IPS-NIHi7 (cell line): ENCODE measurements around the gene ALPG.
A peak's percentile ranks its signal among the peaks of the same experiment; 100 is the strongest.
"Not testable (repeated sequence)": the region's sequence is repeated elsewhere in the genome, so short reads cannot be mapped to it uniquely, and the experiment has no call there.

Source experiments
- DNase-seq: peaks from one replicate; pipeline ENCODE4 v3.0.0; 2012; ENCODE audit warnings: mixed read lengths; ENCODE audit errors: extremely low spot score

The ALPG gene

DNA sequence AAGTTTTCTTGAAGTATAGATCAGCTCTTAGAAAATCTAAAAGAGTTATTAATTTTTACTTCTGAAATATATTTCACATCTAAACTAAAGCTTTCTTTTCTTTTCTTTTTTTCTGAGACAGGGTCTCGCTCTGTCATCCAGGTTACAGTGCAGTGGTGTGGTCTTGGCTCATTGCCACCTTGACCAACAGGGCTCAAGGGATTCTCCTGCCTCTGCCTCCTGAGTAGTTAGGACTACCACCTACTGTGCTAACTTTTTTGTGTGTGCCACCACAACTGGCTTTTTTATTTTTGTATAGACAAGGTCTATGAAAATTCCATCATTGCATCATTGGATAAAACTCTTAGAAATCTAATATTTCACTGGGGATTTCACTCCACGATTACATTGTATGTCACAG lies 10.0 kb upstream of the ALPG start:
- DNase-seq = no peak

DNA sequence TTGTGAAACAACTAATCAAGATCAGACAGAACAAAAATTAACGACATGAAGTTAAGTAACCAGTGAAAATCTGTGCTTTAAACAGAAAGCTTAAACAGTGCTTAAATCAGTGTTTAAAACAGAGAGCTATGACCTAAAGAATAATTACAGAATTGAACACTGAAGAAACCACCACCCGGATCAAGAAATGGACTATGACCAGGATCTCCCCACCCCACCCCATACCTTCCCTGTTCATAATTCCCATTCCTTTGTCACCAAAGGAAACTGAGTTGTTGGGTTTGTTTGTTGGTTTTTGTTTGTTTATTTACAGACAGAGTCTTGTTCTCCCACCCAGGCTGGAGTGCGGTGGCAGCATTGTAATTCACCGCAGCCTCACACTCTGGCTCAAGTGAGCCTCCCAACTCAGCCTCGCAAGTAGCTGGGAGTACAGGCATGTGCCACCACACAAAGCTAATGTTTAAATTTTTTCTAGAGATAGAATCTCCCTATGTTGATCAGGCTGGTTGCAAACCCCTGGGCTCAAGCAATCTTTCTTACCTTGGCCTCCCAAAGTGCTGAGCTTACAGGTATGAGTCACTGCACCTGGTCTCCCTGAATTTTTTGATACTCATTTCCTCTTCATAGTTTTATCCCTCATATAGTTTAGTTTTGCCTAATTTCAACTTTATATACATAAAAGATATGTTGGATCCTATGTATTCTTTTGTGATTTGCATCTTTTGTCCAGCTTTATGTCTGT lies 8.2 kb upstream of the ALPG start:
- DNase-seq = no peak

DNA sequence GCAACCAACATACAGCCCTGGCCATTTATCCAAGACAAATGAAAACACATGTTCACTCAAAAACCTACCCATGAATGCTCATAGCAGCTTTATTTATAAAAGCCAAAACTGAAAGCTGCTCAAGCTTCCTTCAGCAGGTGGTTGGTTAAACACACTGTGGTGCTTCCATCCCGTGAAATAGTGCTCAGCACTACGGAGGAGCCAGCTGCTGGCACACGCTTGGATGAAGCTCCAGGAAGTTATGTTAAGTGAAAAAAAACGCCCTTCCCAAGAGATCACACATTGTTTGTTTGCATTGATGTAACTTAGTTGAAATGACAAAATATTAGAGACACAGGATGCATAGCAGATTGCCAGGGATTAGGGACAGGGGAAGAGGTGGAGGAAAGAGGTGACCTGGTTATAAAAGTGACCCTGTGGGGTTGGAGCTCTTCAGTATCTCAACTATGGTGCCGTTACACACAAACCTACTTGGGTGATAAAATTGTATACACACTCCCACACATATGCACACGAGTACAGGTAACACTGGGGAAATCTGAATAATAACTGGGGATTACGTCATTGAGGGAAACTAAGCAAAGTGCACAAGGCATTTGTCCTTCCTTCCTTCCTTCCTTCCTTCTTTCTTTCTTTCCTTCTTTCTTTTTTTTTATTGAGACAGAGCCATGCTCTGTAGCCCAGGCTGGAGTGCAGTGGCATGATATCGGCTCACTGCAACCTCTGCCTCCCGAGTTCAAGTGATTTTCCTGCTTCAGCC lies 6.2 kb upstream of the ALPG start:
- no peak for DNase-seq

DNA sequence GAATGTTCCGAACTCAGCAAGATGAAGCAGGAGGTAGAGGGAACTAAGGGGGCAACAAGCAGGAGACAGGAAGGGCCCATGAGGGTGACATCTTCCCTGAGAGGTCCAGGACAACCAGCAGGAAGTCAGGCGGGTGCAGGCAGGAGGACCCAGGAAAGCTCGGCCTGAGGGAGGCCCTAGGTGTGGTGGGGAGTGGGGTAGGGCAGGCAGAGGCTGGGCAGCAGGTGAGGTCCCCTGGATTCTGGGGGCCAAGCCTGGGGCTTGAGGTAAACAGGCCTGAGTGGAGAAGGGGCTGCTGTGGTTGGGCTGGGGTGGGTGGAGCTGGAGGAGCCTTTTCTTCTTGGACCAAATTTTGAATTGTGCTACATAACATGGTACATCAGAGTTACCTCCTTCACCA lies 4.1 kb upstream of the ALPG start:
- no peak for DNase-seq

DNA sequence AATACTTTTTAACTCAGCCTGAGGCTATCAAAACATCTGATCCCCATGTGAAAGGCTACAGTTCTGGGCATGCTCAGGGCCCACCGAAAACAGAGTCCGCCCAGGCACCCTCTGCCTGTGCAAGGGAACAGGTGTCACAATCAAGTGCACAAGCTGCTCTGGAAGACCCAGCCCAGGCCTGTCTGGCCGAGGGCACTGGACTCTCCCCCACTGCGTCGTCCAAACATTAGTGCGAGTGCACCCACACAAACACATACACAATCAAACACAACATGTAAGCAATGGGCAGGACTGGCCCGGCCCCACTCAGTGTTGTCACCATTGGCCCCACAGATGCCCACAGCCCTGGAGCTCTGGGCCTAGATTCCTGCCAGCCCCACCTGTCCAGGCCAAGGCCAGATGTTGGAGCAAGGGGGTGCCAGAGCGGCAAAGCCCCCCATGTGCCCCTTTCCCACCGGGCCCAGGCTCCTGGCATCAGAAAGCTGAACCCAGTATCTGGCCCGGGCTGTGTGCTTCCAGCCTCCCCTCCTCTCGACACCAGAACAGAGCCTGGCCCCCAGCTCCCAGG lies 617 bp upstream of the ALPG start:
- DNase-seq = no peak

DNA sequence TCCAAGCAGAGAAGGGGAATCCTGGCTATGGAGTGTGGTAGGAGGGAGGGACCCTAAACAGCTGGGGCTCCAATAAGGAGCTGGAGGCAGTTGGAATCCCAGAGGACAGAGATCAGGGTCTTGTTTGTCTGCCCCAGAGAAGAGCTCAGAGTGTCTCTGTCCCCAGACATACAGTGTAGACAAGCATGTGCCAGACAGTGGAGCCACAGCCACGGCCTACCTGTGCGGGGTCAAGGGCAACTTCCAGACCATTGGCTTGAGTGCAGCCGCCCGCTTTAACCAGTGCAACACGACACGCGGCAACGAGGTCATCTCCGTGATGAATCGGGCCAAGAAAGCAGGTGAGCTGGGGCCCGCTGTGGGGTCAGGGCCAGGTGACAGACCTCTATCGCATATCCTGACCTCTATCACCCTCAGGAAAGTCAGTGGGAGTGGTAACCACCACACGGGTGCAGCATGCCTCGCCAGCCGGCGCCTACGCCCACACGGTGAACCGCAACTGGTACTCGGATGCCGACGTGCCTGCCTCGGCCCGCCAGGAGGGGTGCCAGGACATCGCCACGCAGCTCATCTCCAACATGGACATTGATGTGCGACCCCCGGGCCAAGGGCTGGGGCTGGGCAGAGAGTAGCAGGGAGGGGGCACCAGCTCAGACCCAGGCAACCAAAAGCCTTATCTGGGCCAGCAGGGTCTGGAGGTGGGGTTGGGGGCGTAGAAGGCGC lies 945 bp downstream of the ALPG start:
- not testable (repeated sequence) for DNase-seq

DNA sequence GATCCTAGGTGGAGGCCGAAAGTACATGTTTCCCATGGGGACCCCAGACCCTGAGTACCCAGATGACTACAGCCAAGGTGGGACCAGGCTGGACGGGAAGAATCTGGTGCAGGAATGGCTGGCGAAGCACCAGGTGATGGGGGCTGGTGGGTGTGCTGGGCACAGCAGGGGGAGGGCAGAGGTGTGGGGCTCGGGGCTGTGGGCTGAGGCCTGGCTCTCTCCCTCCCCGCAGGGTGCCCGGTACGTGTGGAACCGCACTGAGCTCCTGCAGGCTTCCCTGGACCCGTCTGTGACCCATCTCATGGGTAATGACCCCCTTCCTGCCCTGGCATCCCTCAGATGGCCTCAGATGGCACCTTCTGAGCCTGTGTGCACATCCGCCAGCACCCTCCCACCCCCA lies 1.6 kb downstream of the ALPG start:
- DNase-seq = not testable (repeated sequence)

DNA sequence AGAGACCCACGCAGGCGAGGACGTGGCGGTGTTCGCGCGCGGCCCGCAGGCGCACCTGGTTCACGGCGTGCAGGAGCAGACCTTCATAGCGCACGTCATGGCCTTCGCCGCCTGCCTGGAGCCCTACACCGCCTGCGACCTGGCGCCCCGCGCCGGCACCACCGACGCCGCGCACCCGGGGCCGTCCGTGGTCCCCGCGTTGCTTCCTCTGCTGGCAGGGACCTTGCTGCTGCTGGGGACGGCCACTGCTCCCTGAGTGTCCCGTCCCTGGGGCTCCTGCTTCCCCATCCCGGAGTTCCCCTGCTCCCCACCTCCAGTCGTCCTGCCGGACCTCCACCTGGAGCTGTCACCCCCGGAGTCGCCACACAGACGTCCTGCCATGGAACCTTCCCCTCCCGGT lies 3.0 kb downstream of the ALPG start:
- DNase-seq = not testable (repeated sequence)

DNA sequence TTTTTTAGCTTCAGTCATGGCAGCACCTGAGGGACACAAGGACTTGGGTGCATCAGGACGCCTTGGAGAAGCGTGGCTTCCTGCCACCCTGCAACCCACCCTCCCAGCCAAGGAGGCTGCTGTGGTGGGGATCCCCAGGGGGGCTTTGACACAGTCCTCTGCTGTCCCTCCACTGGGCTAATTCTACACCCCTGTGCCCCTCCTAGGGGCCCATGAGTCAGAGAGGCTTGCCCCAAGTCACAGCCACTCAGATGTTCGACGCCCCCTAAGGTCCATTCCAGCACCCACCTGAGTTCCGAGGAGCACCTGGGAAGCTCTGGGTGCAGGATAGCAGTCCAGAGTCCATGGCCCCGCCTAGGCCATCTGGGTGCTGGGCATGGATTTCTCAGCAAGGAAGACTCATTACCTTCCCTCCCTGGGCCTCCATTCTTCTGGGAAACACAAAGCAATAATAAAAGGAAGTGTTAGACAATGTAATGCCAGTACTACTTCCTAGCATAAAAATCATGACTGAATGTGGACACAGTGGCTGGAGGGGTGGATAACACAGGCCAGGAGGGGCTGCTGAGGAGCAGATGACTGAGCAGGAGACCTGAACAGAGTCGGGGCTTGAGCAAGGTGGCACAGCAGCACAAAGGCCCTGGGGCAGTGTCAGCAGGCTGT lies 3.7 kb downstream of the ALPG start:
- DNase-seq = no peak

DNA sequence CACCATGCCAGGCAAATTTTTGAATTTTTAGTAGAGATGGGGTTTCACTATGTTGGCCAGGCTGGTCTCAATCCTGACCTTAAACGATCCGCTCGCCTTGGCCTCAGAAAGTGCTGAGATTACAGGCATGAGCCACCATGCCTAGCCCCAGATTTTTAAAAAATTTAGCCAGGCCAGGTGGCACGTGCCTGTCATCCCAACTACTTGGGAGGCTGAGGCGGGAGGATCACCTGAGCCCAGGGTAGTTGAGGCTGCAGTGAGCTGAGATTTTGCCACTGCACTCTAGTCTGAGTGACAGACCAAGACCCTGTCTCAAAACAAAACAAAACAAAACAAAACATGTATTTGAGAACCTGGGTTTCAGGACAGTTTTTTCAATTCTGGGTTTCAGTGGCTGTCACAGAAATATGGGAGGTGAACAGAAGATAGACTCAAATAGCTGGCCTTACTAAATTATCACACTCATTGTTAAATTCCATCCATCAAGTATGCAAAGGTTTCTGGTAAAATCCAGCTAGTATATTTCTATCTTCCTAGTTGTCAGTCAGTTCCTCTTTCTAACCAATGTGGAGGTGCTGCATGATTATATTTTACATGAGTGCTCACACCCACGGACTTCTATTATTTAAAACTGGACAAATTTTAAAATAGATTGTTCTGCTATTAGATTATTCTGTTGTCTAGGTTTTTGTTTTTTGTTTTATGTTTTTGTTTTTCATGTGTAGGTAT lies 5.4 kb downstream of the ALPG start:
- DNase-seq = no peak

DNA sequence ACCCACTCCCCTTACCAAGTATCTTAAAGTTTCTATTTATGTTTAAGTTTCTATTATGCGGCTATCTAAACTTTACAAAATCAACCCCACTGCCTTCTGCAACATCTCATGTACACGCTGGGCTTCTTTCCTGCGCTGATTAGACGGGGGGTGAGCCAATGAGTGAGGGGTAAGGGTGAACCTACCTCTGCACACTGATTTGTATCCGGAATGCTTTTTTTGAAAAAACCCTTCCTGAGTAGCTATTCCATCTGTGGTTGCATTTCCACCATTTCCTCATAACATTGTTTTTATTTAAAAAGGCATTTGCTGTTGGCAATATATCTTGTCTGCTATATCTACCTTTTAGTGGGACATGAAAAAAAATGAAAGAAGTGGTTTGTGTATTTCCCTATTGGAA lies 6.3 kb downstream of the ALPG start:
- DNase-seq = no peak

DNA sequence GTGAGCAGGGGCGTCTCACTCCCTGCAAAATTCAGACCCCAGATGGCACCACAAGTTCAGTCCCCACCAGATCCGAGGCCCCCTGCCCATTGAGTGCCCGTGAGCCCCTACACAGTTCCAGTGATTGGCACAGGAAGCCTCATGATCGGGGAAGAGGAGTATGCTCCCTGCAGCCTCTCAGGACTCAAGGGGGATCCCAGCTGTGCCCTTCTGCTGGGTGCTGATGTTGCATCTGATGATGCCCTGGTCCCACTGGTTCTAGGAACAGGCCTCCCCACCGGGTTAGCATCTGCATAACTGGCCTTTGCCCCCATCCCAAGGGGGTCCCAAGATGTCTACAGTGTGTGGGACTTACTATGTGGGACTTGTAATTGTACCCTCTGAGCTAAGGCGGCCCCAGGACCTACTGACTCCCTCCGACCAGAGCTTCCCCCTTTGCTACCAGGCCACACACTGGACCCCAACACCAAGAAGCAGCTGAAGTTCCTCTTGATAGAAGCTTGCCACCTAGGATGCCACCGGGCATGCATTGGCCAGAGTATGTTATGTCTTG lies 8.6 kb downstream of the ALPG start:
- DNase-seq = no peak

DNA sequence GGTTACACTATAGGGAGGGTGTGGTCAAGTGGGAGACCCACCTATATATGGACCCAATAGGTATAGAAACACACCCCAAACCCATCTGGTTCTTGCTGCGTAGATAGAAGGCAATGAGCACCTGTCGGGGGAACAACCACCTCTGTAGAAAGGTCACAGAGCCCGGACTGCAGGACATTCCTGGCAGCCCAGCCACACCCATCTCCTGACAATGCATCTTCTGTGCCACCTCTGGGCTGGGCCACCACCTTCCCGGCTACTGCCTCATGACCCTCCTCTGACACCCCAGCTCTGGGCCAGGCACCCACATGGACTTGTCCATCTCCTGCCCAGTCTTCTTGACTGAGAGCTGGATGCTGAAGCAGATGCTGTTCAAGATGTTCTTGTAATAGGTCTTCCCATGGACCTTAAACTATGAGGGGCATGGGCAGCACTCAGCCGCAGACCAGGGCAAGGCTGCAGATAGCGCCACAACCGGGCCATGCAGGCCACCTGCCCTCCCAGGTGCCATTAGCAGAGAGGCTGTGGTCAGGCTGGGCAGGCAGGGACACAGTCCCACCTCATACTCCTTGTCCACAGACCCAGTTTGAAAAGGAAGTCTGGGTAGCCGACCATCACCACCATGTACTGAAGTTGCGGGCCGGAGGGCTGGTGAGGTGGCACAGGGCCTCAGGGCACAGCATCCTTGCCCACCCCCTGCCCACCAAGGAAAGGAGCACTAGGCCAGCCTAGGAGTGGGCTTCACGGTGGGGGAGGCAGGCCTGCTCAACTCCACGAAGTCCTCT lies 9.3 kb downstream of the ALPG start:
- DNase-seq = no peak

DNA sequence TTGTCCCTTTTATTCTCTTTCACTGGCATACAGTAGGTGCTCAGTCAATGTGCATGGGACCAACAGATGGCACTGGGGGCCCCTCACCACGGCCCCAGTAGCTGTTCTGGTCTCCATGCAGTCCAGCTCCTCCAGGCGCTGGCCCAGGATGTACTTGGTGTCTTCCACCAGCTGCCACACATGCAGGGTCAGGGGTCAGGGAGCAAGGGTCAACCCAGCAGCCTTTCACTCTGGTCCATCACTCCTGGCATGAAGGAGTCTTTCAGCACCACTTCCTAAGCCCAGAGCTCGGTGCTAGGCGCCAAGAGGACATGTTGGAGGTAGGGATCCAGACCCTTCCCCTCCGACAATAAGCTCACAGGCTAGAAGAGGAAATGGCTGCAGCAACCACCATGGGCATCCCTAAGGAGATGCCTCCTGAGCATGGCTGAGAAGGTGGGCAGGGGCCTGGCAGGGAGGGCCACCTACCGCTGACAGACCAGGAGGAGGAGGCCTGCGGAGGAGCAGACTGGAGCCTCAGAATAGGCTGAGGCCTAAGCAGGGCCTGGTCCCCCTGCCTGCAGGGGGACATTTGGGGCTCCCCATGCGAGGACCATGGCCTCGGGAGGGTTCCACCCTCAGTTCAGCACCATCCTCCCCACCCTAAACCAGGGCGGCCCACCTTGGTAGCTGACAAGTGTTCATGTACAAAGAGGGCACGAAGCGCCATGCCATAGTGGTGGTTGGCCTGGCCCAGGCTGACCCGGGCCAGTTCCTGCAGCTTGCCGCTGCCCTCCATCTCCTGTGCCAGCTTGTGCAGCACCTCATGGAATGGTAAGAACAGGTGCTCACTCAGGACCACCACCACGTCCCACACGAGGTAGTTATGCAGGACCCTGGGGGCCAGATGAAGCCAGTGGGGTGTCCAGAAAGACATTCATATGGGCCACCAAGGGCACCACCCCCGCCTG lies 10.2 kb downstream of the ALPG start:
- DNase-seq = peak; percentile 4

DNA sequence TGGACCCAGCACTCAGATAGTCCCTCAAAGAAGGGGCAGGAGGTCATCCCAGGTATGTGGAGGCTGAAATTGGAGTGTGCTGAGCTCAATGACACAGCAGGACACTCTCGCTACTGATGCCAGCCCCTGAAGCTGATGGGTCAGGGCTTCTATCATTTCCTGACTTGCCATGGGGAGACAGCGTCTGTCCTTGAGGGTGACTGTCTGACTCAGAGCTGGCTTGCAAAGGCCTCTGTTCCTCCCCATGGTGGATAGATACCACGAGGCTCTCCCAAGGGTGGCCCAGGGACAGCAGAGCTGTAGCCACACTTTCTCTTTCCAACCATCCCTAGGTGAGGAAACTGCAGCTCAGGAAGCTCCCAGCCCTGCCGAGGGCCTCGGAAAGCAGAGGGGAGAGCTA lies 10.8 kb downstream of the ALPG start:
- DNase-seq = peak; percentile 8

DNA sequence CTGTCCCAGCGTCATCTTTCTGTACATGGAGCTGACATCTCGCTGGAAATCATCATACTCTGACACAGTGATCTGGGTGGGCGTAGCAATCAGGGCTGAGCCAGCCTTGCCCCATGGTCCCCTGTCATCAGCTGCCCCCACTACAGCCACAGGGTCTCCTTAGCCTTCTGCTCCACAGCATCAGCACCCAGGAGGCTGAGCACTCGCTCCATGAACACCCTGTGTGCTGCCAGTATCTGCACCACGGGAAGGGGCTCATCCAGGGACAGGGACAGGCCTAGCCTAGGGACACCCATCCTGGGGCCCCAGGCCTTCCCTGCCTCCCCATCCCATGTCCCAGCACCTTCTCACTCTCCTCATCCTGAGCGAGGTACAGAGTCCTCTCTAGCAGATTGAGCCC lies 11.4 kb downstream of the ALPG start:
- peak; percentile 5 for DNase-seq

DNA sequence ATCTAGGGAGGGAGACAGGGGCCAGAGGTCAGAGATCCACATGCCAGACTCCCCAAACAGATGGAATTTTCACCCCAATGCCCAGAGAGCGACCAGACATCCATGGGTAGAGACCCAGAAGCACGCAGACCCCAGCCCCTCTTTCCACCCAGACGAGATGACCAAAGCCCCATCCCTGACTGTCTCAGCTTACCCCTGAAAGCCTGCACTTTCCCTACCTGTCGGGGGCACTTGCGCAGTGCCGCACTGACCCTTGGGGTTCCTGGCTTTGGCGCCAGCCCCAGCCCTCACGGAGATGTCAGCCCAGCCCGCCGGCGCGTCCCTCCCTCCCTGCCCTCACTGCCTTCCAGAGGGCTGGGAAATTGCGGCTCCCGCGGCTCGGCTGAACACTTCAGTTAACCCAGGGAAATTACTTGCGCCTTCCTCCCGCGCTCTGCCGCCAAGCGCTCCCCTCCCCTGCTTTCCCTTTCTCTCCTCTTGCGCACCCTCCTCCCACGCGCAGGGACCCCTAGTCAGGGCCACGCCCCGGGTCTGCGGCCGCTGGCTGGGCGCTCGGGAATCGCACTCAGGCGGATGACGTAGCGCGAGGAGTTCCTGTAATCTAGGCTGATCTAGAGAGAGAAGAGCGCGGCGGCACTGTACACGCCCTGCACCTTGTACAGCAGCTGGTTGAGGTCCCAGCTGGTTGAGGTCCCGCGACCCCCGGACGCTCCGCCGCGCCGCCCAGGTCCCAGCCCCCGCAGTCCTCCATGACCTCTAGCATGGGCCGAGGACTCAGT lies 12.0 kb downstream of the ALPG start:
- peak; percentile 45 for DNase-seq
